ENCODE results near the gene SYNE3.

- no peak for TF ChIP-seq CTCF (IDR thresholded peaks at IDR 0.05; ENCODE audit: insufficient read depth, low read length, poor library complexity, severe bottlenecking)
- TF ChIP-seq EZH2phosphoT487 (conservative IDR thresholded peaks at IDR 0.05; ENCODE audit: low read length) = no peak
Observed at GRCh38 chr14:95508377-95508776, 8.1 kb downstream of the SYNE3 start.

Measured in SU-DHL-6 (cell line).